HEK293T (cell line): ENCODE measurements around the gene TSEN54.

Experiments
- ARNT ChIP-seq: fragments of 450-650 bp; IDR thresholded peaks from 2 replicates; pipeline ENCODE4 v1.6.1; 2017; ENCODE audit warnings: mild to moderate bottlenecking
- BHLHE40 ChIP-seq: fragments of 450-650 bp; IDR thresholded peaks from 2 replicates; pipeline ENCODE4 v1.6.1; 2016; ENCODE audit warnings: mild to moderate bottlenecking, moderate library complexity, borderline replicate concordance
- CTBP1 ChIP-seq: fragments of 450-650 bp; IDR thresholded peaks from 2 replicates; pipeline ENCODE4 v1.6.1; 2016; ENCODE audit warnings: borderline replicate concordance
- ELF4 ChIP-seq: fragments of 450-650 bp; IDR thresholded peaks from 2 replicates; pipeline ENCODE4 v1.6.1; 2017; ENCODE audit warnings: antibody characterized with exemption
- FOXK2 ChIP-seq: fragments of 450-650 bp; IDR thresholded peaks from 2 replicates; pipeline ENCODE4 v1.6.1; 2016; ENCODE audit warnings: mild to moderate bottlenecking
- FOXM1 ChIP-seq: fragments of 450-650 bp; IDR thresholded peaks from 2 replicates; pipeline ENCODE4 v1.6.1; 2017; ENCODE audit warnings: mild to moderate bottlenecking, borderline replicate concordance
- L3MBTL2 ChIP-seq: fragments of 450-650 bp; conservative IDR thresholded peaks from 2 replicates; pipeline ENCODE4 v1.6.1; 2016; ENCODE audit warnings: mild to moderate bottlenecking
- LEF1 ChIP-seq: fragments of 450-650 bp; IDR thresholded peaks from 2 replicates; pipeline ENCODE4 v1.6.1; 2017; ENCODE audit warnings: mild to moderate bottlenecking, borderline replicate concordance
- NFRKB ChIP-seq: fragments of 450-650 bp; IDR thresholded peaks from 2 replicates; pipeline ENCODE4 v1.6.1; 2016; ENCODE audit warnings: mild to moderate bottlenecking, moderate library complexity
- PKNOX1 ChIP-seq: fragments of 450-650 bp; IDR thresholded peaks from 2 replicates; pipeline ENCODE4 v1.6.1; 2016
- SP1 ChIP-seq: fragments of 450-650 bp; IDR thresholded peaks from 2 replicates; pipeline ENCODE4 v1.6.1; 2017
- SUZ12 ChIP-seq: fragments of 450-650 bp; IDR thresholded peaks from 2 replicates; pipeline ENCODE4 v1.6.1; 2016; ENCODE audit warnings: mild to moderate bottlenecking
- TARDBP ChIP-seq: fragments of 450-650 bp; IDR thresholded peaks from 2 replicates; pipeline ENCODE4 v1.6.1; 2016

- TF ChIP-seq ARNT (no peak), BHLHE40 (no peak), ELF4 (no peak), SP1 (no peak), TARDBP (no peak), SUZ12 (no peak), FOXM1 (no peak), CTBP1 (no peak), L3MBTL2 (no peak), FOXK2 (no peak), LEF1 (no peak), NFRKB (no peak), PKNOX1 (no peak)
These were observed 9.7 kb downstream of the TSEN54 start for GRCh38 chr17:75525806-75526554.
